ENCODE results near the gene VASN. TPM values are rescaled to one million over a fixed set of nuclear protein-coding genes. Genes with fewer than 3 reads are reported as not detected.
"Not testable (repeated sequence)": the region's sequence is repeated elsewhere in the genome, so short reads cannot be mapped to it uniquely, and the experiment has no call there.

The VASN gene
- total RNA-seq, 2 donors from 2014 or later, result not detected

DNA sequence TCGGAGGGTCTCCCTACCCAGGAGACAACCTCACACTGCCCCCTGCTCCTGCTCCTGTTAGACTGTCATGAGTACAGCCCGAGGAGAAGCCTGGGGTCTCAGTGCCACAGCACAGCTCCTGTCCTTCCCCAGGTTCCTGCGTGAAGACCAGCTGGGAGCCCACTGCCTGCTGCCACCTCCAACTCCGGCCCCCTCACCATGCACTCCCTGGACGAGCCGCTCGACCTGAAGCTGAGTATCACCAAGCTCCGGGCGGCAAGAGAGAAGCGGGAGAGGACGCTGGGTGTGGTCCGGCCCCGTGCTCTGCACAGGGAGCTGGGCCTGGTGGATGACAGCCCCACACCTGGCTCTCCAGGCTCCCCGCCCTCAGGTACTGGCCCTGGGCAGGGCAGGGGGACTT is 39.6 kb upstream of the VASN start:
- no peaks in the 10 kb centered on the region for H3K27me3 Mint-ChIP-seq (ENCODE audit: low read depth)
- no peaks in the 10 kb centered on the region for H3K36me3 Mint-ChIP-seq (ENCODE audit: insufficient read depth in 2 of 2)
- H3K27ac Mint-ChIP-seq, result no peak overlapping the region
- no peak overlapping the region for H3K4me3 Mint-ChIP-seq
- DNase-seq (no peak), ATAC-seq (replicated peaks in 1 of 2) (no peak)
- no peaks in the 10 kb centered on the region for H3K9me3 Mint-ChIP-seq
- no peaks in the 10 kb centered on the region for H3K4me1 Mint-ChIP-seq (ENCODE audit: low read depth)

DNA sequence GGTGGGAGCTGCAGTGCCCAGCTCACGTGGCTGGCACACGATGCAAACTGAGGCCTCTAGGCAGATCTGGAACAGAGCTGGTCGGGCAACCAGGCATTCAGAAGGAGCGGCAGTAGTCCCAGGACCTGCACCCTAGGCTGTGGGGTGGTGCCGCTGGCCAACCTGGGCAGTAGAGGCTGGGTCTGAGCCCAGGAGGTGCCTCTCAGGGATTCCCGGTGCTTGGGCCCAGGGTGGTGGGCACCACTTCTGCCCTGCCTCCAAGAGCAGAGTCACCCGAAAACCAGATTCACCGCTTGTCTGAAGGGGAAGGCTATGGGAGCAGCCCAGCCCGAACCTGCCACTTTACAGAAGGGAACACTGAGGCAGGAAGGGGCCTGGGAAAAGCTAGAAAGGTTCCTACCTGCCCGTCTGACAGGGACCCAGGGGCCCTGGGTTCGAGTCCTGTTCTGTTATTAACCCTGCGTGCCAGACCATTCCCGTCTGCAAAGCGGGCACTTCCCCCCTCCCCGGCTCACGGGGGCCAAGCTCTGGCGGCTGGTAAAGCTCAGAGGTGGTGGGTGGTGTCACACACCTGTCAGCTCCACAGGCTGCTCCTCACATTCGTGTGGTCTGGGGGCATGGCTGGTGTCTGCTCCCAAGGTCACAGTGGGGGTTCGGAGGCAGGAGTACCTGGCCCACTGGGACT is 38.9 kb upstream of the VASN start:
- H3K27ac Mint-ChIP-seq, result no peak overlapping the region
- H3K4me3 Mint-ChIP-seq, result no peak overlapping the region
- no peak for ATAC-seq (replicated peaks in 1 of 2)
- no peaks in the 10 kb centered on the region for H3K36me3 Mint-ChIP-seq (ENCODE audit: insufficient read depth in 2 of 2)
- no peaks in the 10 kb centered on the region for H3K4me1 Mint-ChIP-seq (ENCODE audit: low read depth)
- H3K27me3 Mint-ChIP-seq (ENCODE audit: low read depth), result no peaks in the 10 kb centered on the region
- DNase-seq, result no peak
- no peaks in the 10 kb centered on the region for H3K9me3 Mint-ChIP-seq

GRCh38 chr16:4333308-4333638 is 38.4 kb upstream of the VASN start:
- no peaks in the 10 kb centered on the region for H3K4me1 Mint-ChIP-seq (ENCODE audit: low read depth)

DNA sequence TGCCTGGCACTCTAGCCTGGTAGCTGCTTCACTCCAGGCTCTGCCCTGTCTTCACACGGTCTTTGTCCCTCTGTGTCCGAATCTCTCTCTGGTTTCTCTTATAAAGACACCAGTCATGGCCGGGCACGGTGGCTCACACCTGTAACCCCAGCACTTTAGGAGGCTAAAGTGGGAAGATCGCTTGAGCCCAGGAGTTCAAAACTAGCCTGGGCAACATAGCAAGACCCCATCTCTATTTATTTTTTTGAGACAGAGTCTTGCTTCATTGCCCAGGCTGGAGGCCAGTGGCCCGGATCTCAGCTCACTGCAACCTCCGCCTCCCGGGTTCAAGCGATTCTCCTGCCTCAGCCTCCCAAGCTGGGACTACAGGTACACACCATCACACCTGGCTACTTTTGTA is 37.9 kb upstream of the VASN start:
- not testable (repeated sequence) for H3K4me1 Mint-ChIP-seq (ENCODE audit: low read depth); H3K27me3 Mint-ChIP-seq (ENCODE audit: low read depth); DNase-seq; ATAC-seq (replicated peaks in 1 of 2); H3K9me3 Mint-ChIP-seq; H3K4me3 Mint-ChIP-seq; H3K27ac Mint-ChIP-seq; H3K36me3 Mint-ChIP-seq (ENCODE audit: insufficient read depth in 2 of 2)

More at GRCh38 chr16:4333308-4333638, 38.4 kb upstream of the VASN start:
- Mint-ChIP-seq H3K36me3 (ENCODE audit: insufficient read depth in 2 of 2) (no peaks in the 10 kb centered on the region), H3K27ac (no peak overlapping the region), H3K9me3 (no peaks in the 10 kb centered on the region), H3K4me3 (no peak overlapping the region), H3K27me3 (ENCODE audit: low read depth) (no peaks in the 10 kb centered on the region)
- ATAC-seq (replicated peaks in 1 of 2) (no peak), DNase-seq (no peak)

GRCh38 chr16:4334724-4335495 is 36.7 kb upstream of the VASN start:
- H3K4me3 Mint-ChIP-seq, result no peak overlapping the region
- H3K4me1 Mint-ChIP-seq (ENCODE audit: low read depth), result no peaks in the 10 kb centered on the region
- H3K27me3 Mint-ChIP-seq (ENCODE audit: low read depth), result no peaks in the 10 kb centered on the region
- H3K27ac Mint-ChIP-seq, result no peak overlapping the region
- DNase-seq (no peak), ATAC-seq (replicated peaks in 1 of 2) (no peak)
- H3K36me3 Mint-ChIP-seq (ENCODE audit: insufficient read depth in 2 of 2), result peaks cover 0 to 3% of the 10 kb centered on the region in 2 donors
- H3K9me3 Mint-ChIP-seq, result no peaks in the 10 kb centered on the region

GRCh38 chr16:4336701-4337539 is 34.7 kb upstream of the VASN start:
- no peaks in the 10 kb centered on the region for H3K9me3 Mint-ChIP-seq
- no peaks in the 10 kb centered on the region for H3K27me3 Mint-ChIP-seq (ENCODE audit: low read depth)

DNA sequence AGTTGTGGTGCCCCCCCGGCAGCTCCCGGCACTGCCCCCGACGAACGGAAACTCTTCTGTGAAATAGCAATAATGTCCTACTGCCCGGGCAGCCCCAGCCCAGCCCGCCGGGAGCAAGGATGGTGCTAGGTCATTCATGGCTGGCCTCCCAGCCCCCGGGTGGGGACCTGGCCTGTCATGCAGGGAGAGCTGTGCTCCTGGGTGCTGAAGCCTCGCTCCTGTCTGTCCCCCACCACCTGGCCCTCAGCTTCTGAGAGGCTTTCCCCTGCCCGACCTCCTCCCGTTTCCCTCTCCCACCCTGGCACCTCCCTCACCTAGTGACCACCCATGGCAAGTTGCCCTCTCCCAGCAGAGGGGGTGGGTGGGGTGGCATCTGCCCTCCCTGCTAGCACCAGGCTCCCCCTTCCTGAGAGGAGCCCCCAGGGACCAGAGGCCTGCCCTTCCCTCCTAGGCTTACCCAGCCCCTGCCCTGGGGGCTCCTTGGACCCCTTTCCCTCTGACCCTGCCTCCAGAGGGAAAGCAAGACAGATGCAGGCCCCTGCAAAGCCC is 34.0 kb upstream of the VASN start:
- no peak overlapping the region for H3K27ac Mint-ChIP-seq
- H3K36me3 Mint-ChIP-seq (ENCODE audit: insufficient read depth in 2 of 2), result peaks cover 0 to 3% of the 10 kb centered on the region in 2 donors
- H3K4me3 Mint-ChIP-seq, result no peak overlapping the region
- no peaks in the 10 kb centered on the region for H3K27me3 Mint-ChIP-seq (ENCODE audit: low read depth)
- no peak for DNase-seq
- no peak for ATAC-seq (replicated peaks in 1 of 2)
- H3K9me3 Mint-ChIP-seq, result no peaks in the 10 kb centered on the region
- no peaks in the 10 kb centered on the region for H3K4me1 Mint-ChIP-seq (ENCODE audit: low read depth)

More at GRCh38 chr16:4336701-4337539, 34.7 kb upstream of the VASN start:
- H3K4me1 Mint-ChIP-seq (ENCODE audit: low read depth), result no peaks in the 10 kb centered on the region
- peaks cover 0 to 3% of the 10 kb centered on the region in 2 donors for H3K36me3 Mint-ChIP-seq (ENCODE audit: insufficient read depth in 2 of 2)
- H3K4me3 Mint-ChIP-seq, result no peak overlapping the region
- ATAC-seq (replicated peaks in 1 of 2) (no peak), DNase-seq (no peak)
- no peak overlapping the region for H3K27ac Mint-ChIP-seq

DNA sequence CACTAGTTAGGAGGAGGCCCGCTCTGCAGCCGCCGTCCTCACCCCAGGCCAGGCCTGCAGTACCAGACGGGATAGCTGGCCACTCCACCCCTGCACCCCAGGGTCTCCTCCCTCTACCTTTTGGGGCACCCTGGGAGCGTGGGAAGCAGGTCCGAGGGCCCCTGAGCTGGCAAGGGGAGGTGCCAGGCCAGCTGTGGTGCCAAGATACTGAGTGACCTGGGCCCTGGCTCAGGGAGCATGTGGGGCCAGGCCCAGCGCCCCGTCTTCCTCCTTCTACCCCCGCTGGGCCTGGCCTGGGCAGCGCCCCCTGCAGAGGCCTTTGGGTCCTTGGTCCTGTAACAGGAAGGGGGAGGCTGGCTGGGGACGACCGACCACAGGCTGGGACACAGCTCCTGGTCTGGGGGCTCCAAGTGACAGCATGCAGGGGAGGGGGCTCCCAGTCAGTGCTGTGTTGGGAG is 33.5 kb upstream of the VASN start:
- H3K27me3 Mint-ChIP-seq (ENCODE audit: low read depth), result no peaks in the 10 kb centered on the region
- DNase-seq, result no peak
- H3K4me3 Mint-ChIP-seq, result no peak overlapping the region
- H3K4me1 Mint-ChIP-seq (ENCODE audit: low read depth), result no peaks in the 10 kb centered on the region
- no peak overlapping the region for H3K27ac Mint-ChIP-seq
- no peaks in the 10 kb centered on the region for H3K9me3 Mint-ChIP-seq
- H3K36me3 Mint-ChIP-seq (ENCODE audit: insufficient read depth in 2 of 2), result peaks cover 0 to 3% of the 10 kb centered on the region in 2 donors
- ATAC-seq (replicated peaks in 1 of 2), result no peak

- Mint-ChIP-seq H3K27ac (no peak overlapping the region), H3K4me3 (no peak overlapping the region), H3K9me3 (no peaks in the 10 kb centered on the region), H3K4me1 (ENCODE audit: low read depth) (no peaks in the 10 kb centered on the region), H3K27me3 (ENCODE audit: low read depth) (no peaks in the 10 kb centered on the region), H3K36me3 (ENCODE audit: insufficient read depth in 2 of 2) (peaks cover 0 to 3% of the 10 kb centered on the region in 2 donors)
- ATAC-seq (replicated peaks in 1 of 2) (no peak), DNase-seq (no peak)
Observed at GRCh38 chr16:4338712-4339299, 32.8 kb upstream of the VASN start.

GRCh38 chr16:4339455-4339854 is 32.2 kb upstream of the VASN start:
- Mint-ChIP-seq H3K4me1 (ENCODE audit: low read depth) (no peaks in the 10 kb centered on the region), H3K27me3 (ENCODE audit: low read depth) (no peaks in the 10 kb centered on the region), H3K4me3 (no peak overlapping the region), H3K9me3 (no peaks in the 10 kb centered on the region), H3K27ac (no peak overlapping the region), H3K36me3 (ENCODE audit: insufficient read depth in 2 of 2) (peaks cover 0 to 3% of the 10 kb centered on the region in 2 donors)
- ATAC-seq (replicated peaks in 1 of 2) (no peak), DNase-seq (no peak)

DNA sequence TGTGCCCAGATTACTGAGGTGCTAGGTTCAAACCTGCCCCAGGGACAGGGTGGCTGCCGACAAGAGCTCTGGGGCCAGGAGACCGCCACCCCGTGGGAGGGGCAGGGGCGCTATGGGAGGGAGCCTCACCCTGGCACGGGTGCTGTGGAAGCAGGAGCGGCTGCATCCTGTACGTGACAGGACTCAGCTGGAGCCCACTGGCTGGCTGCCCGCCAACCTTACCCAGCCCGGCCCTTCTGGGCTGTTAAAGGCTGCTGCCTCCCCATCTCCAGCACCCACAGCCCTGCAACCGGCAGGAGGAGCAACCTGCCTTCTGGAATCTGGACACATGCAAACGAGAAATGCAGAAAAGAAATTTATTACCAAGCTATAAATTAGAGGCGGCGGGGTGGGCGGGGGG is 31.7 kb upstream of the VASN start:
- ATAC-seq (replicated peaks in 1 of 2), result no peak
- Mint-ChIP-seq H3K4me1 (ENCODE audit: low read depth) (no peaks in the 10 kb centered on the region), H3K27me3 (ENCODE audit: low read depth) (no peaks in the 10 kb centered on the region), H3K36me3 (ENCODE audit: insufficient read depth in 2 of 2) (peaks cover 0 to 3% of the 10 kb centered on the region in 2 donors), H3K4me3 (no peak overlapping the region), H3K27ac (no peak overlapping the region), H3K9me3 (no peaks in the 10 kb centered on the region)
- no peak for DNase-seq

DNA sequence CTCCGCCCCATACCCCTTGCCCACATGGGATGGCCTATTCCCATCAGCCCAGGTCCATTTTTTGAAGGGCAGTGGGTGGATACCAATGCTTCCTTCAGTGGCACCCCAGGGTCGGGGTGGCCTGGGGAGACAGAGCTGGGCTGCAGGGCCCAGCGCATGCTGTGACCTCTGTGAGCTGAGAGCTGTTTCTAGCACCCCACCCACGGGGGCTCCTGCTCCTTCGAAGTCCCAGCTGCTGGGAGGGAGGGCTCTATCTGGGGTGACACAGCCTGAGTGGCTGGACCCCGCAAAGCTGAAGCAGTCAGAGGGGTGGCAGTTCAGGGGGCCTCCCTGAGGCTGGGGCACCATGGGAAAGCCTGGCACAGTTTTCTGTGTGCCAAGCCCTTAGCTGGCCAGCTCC is 31.2 kb upstream of the VASN start:
- no peak overlapping the region for H3K4me3 Mint-ChIP-seq
- H3K27ac Mint-ChIP-seq, result no peak overlapping the region
- no peaks in the 10 kb centered on the region for H3K4me1 Mint-ChIP-seq (ENCODE audit: low read depth)
- no peak for ATAC-seq (replicated peaks in 1 of 2)
- H3K27me3 Mint-ChIP-seq (ENCODE audit: low read depth), result no peaks in the 10 kb centered on the region
- H3K36me3 Mint-ChIP-seq (ENCODE audit: insufficient read depth in 2 of 2), result peaks cover 0 to 3% of the 10 kb centered on the region in 2 donors
- H3K9me3 Mint-ChIP-seq, result no peaks in the 10 kb centered on the region
- no peak for DNase-seq

All from activated T-cell treated with anti-CD3 and anti-CD28 coated beads, Interleukin-2, amount 50 U/mL, for 72 hours (primary cell).